GM18873 (cell line): ENCODE measurements around the gene SMIM28.

Experiments
- ATAC-seq: cut with Tn5 transposase; IDR thresholded peaks from one replicate; pipeline ENCODE4 v1.9.1; 2021; ENCODE audit warnings: mild to moderate bottlenecking, moderate library complexity, moderate number of reproducible peaks; ENCODE audit not compliant: unreplicated experiment, low FRiP score

Gene SMIM28

DNA sequence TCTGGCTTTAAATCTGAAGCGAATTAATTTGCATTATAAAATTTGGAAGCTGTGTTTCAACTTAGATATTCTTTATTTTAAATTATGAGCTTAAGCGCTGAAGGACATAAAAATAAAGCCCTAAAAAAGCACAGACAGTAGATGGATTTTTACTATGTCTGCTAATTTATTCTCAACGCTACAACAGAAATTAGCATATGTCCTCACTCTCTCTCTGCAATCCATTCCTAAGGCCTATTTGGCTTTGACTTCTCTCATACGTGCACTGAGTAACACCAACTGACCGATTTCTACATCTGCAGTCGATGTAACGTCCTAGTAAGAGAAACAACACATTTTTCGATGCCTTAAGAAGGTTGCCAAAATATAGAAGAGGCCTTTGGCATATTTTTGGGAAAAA is 50.0 kb downstream of the SMIM28 start:
- ATAC-seq, result no peak

DNA sequence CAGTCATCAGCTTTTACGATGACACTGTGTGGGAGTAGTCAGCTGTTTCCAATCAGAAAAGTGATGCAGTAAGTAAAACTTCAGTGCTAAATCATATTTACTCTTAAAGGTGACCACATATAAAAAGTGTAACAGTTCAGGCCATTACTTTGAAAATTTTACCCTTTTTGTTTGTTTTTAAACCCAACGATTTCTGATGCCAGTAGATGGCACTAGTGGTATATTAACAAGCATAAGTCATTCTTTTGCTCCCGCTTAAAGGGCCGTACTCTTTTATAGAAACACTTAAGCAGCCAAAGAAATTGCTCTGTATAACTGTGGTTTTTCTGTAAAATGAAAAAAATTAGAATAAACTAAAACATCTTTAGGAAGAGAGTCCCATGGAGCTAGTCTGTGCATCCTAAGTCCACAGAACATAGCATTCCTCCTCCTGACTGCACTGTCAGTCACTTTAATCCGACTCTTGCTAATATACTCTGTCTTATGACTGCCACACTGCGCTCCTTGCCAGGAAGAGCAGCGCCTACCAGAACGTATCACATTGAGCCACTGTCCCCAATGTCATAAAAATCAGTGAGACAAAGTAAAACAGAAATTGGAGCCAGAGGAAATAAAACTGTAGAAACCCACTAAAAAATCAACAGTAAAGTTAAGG is 51.4 kb downstream of the SMIM28 start:
- ATAC-seq, result no peak

DNA sequence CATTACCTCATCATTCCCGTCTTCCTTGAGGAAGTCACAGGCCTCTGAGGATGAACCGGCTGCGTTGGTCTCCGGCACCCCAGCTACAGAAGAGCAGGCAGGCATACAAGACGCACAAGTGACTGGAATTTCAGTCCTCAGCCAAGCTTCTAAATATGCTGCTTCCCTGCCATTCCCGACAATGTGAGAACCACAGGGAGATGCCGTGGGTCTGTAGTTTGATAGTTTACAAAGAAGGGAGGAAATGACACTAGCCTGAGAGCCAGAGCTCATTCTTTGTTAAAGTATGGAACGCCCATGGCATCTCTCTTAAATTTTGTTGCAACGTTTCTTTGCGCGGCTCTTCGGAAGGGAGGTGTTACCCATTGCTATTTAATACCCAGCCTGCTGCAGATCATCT is 52.1 kb downstream of the SMIM28 start:
- ATAC-seq, result no peak

DNA sequence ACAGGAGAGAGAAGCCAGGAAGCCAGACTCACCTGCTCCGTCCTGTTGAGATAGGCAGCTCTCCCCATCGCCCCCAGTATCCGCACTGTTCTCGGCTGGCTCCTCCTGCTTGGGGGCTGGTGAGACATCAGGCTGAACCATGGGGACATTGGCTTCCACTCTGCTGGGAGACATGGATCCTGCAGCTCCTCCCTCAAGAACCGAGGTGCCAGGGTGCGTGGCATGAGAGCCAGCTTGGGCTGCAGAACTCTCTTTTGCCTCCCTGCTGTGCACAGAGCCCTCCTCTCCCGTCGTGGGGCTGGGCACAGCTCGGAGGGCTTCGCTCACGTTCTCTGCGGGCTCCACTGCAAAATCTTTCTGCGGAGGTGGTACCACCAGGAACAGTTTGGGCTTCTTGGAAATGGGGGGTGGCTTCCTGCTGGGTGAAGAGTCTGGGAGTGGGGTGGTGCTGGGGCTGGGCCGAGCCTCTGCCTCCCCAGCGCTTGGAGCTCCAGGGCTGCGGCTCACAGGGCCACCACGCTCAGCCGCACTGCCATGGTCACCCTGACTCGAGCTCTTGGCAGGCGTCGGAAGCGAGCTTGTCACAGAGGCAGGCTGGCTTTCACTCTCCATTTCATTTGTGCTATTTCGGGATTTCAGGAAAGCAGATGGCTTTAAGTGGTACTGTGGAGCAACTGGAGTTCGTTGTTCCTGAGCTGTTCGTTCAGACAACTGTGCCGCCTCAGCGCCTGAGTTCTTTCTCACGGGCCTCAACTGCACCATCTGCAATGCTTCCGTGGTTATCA is 52.8 kb downstream of the SMIM28 start:
- no peak for ATAC-seq

DNA sequence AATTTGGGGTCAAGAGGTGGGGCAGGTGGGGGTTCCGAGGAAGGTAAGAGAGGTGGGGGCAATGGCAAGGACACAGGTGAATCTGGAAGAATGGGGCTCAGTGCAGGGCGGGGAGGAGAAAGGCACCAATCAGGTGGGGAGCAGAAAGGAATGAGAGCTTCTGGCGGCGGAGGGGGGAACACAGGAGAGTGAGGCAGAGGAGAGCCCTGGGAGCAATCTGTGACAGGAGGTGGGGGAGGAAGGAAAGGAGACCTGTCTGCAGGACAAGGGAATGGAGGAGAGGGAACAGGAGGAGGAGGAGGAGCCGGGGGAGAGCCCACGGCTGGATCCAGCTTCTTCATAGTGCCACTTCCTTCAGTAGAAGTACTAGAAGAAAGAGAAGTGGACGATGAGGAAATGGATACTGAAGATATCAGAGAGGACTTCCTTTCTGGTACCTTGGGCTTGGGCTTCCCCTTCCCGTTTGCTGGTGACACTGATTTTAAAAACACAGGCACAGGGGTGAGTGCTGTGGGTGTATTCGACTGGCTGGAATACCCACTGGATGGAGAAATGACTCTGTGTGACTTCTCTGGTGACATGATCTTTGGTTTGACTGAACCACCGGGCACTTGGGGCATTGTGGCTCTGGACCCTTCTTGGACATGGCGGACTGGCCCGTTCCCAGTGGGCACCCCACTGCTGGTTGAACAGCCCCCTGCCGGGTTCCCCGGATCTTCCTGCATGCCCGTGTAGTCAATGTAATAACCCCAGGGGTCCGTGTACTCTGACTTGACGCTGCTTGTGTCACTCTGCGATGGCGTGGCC is 53.8 kb downstream of the SMIM28 start:
- ATAC-seq, result no peak

DNA sequence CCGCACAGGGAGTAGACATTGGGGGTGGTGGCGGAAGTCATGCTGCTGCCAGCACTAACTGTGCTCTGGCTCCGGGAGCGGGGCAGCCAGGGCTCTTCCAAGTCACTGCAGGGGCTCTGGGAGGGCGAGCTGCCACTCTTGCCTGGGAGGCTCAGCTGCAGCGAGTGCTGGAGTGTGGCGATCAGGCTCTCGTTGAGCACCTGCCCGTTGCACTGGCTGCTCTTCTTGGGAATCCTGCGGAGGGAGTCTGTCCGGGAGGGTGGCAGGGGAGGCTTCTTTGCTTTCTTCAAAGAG is 54.3 kb downstream of the SMIM28 start:
- no peak for ATAC-seq
